ENCODE data around the gene ARMCX4. TPM values are rescaled to one million over a fixed set of nuclear protein-coding genes. Genes with fewer than 3 reads are reported as not detected.
A peak's percentile ranks its signal among the peaks of the same experiment; 100 is the strongest.

The ARMCX4 gene
- total RNA-seq, 1 donor, result 5.1 TPM

DNA sequence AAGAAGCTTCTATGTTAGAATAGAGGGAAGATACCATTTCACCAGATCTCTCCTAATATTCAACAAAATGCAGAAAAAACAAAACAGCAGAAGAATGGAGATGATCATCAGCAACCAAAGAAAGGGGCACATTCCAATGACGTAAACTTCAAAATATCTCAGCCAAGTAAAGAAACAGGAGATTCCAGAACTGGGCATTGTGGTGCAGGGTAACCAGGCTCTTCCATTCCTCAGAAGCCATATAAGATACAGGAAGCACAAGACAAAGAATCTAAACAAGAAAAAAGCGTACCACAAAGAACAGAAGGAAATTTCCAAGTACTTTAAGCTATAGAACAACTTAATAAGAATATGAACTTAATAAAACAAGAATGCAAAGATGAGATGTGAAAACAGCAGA, 6.9 kb upstream of the ARMCX4 start:
- no peaks in the 10 kb centered on the region for H3K27me3 ChIP-seq (ENCODE audit: insufficient read depth, low read length)
- no peak overlapping the region for H3K4me3 ChIP-seq (ENCODE audit: insufficient read depth, low read length)
- TF ChIP-seq, protein P1, sequence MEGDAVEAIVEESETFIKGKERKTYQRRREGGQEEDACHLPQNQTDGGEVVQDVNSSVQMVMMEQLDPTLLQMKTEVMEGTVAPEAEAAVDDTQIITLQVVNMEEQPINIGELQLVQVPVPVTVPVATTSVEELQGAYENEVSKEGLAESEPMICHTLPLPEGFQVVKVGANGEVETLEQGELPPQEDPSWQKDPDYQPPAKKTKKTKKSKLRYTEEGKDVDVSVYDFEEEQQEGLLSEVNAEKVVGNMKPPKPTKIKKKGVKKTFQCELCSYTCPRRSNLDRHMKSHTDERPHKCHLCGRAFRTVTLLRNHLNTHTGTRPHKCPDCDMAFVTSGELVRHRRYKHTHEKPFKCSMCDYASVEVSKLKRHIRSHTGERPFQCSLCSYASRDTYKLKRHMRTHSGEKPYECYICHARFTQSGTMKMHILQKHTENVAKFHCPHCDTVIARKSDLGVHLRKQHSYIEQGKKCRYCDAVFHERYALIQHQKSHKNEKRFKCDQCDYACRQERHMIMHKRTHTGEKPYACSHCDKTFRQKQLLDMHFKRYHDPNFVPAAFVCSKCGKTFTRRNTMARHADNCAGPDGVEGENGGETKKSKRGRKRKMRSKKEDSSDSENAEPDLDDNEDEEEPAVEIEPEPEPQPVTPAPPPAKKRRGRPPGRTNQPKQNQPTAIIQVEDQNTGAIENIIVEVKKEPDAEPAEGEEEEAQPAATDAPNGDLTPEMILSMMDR (IDR thresholded peaks at IDR 0.05; ENCODE audit: extremely low read depth, low read depth, low read length), result no peak
- H4K20me1 ChIP-seq (ENCODE audit: insufficient read depth, low read length), result no peaks in the 10 kb centered on the region
- H3K4me1 ChIP-seq (ENCODE audit: insufficient read depth, low read length), result peaks cover 3% of the 10 kb centered on the region
- no peak overlapping the region for H3K27ac ChIP-seq (ENCODE audit: low read depth, low read length)
- no peak overlapping the region for H2AFZ ChIP-seq (ENCODE audit: low read length)
- no peaks in the 10 kb centered on the region for H3K9me3 ChIP-seq (ENCODE audit: low read depth, low read length)
- H3K4me2 ChIP-seq (ENCODE audit: insufficient read depth, low read length), result no peak overlapping the region
- H3K79me2 ChIP-seq (ENCODE audit: insufficient read depth, low read length), result no peaks in the 10 kb centered on the region
- DNase-seq (ENCODE audit: insufficient read length, low spot score, missing footprints), result no peak
- no peaks in the 10 kb centered on the region for H3K36me3 ChIP-seq (ENCODE audit: insufficient read depth, low read length)

DNA sequence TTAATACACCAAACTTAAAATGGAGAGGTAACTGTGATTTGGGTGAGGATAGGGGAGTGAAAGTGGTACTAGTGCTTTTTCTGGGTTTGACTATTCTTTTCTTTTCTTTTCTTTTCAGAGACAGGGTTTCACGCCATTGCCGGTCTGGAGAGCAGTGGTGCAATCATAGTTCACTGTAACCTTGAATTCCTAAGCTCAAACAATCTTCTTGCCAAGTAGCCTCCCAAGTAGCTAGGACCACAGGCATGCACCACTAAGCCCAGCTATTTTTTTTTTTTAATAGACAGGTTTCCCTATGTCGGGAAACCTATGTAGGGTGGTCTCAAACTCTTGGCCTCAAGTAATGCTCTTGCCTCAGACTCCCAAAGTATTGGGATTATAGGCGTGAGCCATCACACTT, 3.0 kb upstream of the ARMCX4 start:
- Histone ChIP-seq H3K9me3 (ENCODE audit: low read depth, low read length) (no peaks in the 10 kb centered on the region), H3K79me2 (ENCODE audit: insufficient read depth, low read length) (peaks cover 5% of the 10 kb centered on the region), H4K20me1 (ENCODE audit: insufficient read depth, low read length) (no peaks in the 10 kb centered on the region), H3K27me3 (ENCODE audit: insufficient read depth, low read length) (no peaks in the 10 kb centered on the region), H3K4me2 (ENCODE audit: insufficient read depth, low read length) (no peak overlapping the region), H2AFZ (ENCODE audit: low read length) (no peak overlapping the region), H3K4me1 (ENCODE audit: insufficient read depth, low read length) (peaks cover 3% of the 10 kb centered on the region), H3K27ac (ENCODE audit: low read depth, low read length) (no peak overlapping the region), H3K36me3 (ENCODE audit: insufficient read depth, low read length) (no peaks in the 10 kb centered on the region), H3K4me3 (ENCODE audit: insufficient read depth, low read length) (no peak overlapping the region)
- TF ChIP-seq, protein P1 (IDR thresholded peaks at IDR 0.05; ENCODE audit: extremely low read depth, low read depth, low read length), result no peak
- DNase-seq (ENCODE audit: insufficient read length, low spot score, missing footprints), result peak; percentile 35

DNA sequence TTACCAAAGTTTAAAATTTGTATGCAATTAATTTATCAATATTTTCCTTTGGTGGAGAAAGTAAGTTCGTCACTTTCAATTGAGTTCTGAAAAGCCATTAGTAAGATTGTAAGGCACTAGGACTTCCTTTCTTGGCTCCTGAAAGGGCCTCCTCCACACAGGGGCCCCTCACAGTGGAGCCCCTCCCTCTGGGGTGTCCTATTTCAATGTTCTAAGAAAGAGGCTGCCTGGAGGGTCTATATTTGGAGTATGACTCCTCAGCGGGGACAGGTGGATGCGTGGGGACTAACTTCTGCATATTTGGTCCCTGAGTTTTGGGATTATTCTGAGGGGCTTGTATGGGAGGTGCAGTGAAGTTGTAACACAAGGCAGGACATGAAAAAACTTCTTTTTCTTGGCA, 1.6 kb upstream of the ARMCX4 start:
- no peaks in the 10 kb centered on the region for H4K20me1 ChIP-seq (ENCODE audit: insufficient read depth, low read length)
- H3K9me3 ChIP-seq (ENCODE audit: low read depth, low read length), result no peaks in the 10 kb centered on the region
- peaks cover 2% of the 10 kb centered on the region for H3K36me3 ChIP-seq (ENCODE audit: insufficient read depth, low read length)
- no peak overlapping the region for H2AFZ ChIP-seq (ENCODE audit: low read length)
- H3K79me2 ChIP-seq (ENCODE audit: insufficient read depth, low read length), result peaks cover 5% of the 10 kb centered on the region
- no peak overlapping the region for H3K4me3 ChIP-seq (ENCODE audit: insufficient read depth, low read length)
- no peaks in the 10 kb centered on the region for H3K27me3 ChIP-seq (ENCODE audit: insufficient read depth, low read length)
- H3K4me2 ChIP-seq (ENCODE audit: insufficient read depth, low read length), result no peak overlapping the region
- DNase-seq (ENCODE audit: insufficient read length, low spot score, missing footprints), result peak; percentile 46
- TF ChIP-seq, protein P1 (IDR thresholded peaks at IDR 0.05; ENCODE audit: extremely low read depth, low read depth, low read length), result no peak
- H3K4me1 ChIP-seq (ENCODE audit: insufficient read depth, low read length), result peaks cover 3% of the 10 kb centered on the region
- H3K27ac ChIP-seq (ENCODE audit: low read depth, low read length), result no peak overlapping the region

DNA sequence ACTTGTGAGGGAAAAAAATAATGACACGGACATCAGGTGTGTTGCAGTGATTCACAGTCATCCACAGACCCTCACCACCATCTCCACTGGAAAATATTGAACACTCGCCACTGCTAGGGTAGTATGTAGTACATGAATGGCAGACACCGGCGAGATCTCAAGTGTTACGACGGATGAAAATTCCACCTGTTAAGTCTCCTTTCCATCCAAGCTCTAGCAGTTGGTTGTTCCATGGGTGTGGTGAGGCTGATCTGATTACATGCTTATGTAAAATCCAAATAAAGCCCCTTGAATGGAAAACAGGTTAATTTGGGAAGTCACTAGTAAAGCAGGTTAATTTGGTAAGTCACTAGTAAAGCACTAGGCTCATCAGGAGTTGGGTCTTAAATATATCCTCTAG, 1.1 kb upstream of the ARMCX4 start:
- no peaks in the 10 kb centered on the region for H3K9me3 ChIP-seq (ENCODE audit: low read depth, low read length)
- H3K79me2 ChIP-seq (ENCODE audit: insufficient read depth, low read length), result peaks cover 5% of the 10 kb centered on the region
- DNase-seq (ENCODE audit: insufficient read length, low spot score, missing footprints), result no peak
- H2AFZ ChIP-seq (ENCODE audit: low read length), result no peak overlapping the region
- no peak overlapping the region for H3K27ac ChIP-seq (ENCODE audit: low read depth, low read length)
- TF ChIP-seq, protein P1 (IDR thresholded peaks at IDR 0.05; ENCODE audit: extremely low read depth, low read depth, low read length), result no peak
- peaks cover 3% of the 10 kb centered on the region for H3K4me1 ChIP-seq (ENCODE audit: insufficient read depth, low read length)
- no peak overlapping the region for H3K4me3 ChIP-seq (ENCODE audit: insufficient read depth, low read length)
- H4K20me1 ChIP-seq (ENCODE audit: insufficient read depth, low read length), result no peaks in the 10 kb centered on the region
- H3K36me3 ChIP-seq (ENCODE audit: insufficient read depth, low read length), result peaks cover 7% of the 10 kb centered on the region
- no peak overlapping the region for H3K4me2 ChIP-seq (ENCODE audit: insufficient read depth, low read length)
- no peaks in the 10 kb centered on the region for H3K27me3 ChIP-seq (ENCODE audit: insufficient read depth, low read length)

All from osteoblast (primary cell).